HG02884 (cell line): ENCODE measurements around the gene UBR3.
"Not testable (repeated sequence)": the region's sequence is repeated elsewhere in the genome, so short reads cannot be mapped to it uniquely, and the experiment has no call there.

Experiments
- ATAC-seq: cut with Tn5 transposase; IDR thresholded peaks from one replicate; pipeline ENCODE4 v1.9.1; 2021; ENCODE audit warnings: mild to moderate bottlenecking, moderate library complexity; ENCODE audit not compliant: unreplicated experiment

UBR3 gene

DNA sequence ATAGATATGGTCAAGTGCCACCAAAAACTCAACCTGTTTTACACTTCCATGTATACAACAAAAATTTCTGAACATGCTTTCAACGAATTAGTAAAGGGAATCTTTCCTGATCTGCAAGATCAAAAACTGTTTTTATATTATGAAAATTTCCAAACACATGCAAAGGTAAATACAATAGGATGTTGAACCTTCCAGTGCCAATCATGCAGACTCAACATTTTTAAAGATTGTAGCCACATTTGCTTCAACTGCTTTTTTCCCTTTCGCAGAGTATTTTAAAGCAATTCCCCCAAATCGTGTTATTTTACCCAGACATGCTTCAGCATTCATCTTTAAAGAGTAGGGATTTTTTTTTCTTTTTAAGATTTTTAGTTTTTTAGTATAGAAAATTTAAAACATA is 40.3 kb downstream of the UBR3 start:
- no peak for ATAC-seq

DNA sequence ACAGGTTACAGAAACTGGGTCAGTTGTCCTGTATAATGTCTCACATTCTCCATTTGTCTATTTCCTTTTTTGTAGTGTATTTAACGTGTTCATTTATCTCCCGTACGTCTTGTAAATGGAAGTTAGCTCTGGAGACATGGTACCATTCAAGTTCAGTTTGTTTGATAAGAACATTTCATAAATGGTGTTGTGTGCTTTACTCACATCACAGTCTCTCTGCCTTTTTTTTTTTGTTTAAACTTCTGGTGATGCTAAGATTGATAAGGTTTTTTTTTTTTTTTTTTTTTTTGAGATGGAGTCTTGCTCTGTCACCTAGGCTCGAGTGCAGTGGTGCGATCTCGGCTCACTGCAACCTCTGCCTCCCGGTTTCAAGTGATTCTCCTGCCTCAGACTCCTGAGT is 41.7 kb downstream of the UBR3 start:
- no peak for ATAC-seq

DNA sequence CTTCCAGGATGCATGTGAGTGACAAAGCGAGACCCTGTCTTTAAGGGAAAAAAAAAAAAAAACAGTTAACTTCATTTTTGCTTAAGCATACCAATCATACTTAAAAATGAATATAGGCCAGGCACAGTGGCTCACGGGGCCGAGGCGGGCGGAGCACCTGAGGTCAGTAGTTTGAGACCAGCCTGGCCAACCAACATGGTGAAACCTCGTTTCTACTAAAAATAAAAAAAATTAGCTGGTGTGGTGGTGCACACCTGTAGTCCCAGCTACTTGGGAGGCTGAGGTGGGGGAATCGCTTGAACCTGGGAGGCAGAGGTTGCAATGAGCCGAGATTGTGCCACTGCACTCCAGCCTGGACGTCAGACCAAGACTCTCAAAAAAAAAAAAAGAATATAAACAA is 44.1 kb downstream of the UBR3 start:
- not testable (repeated sequence) for ATAC-seq

DNA sequence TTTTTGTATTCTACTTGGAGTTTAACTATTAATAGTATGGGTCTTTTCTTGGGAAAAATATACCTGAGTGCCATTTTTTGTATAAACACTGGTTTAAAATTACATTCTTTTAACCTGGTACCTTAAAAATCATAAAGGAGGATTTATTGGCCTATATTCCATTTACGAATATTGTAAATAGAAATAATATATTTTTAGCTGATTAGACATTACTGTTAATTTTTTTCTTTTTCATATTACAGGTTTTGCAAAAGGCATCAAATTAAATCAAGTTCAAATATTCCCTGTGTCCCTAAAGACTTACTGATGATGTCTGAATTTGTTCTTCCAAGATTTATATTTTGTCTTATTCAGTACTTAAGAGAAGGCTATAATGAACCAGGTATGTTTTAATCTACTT is 44.7 kb downstream of the UBR3 start:
- no peak for ATAC-seq

DNA sequence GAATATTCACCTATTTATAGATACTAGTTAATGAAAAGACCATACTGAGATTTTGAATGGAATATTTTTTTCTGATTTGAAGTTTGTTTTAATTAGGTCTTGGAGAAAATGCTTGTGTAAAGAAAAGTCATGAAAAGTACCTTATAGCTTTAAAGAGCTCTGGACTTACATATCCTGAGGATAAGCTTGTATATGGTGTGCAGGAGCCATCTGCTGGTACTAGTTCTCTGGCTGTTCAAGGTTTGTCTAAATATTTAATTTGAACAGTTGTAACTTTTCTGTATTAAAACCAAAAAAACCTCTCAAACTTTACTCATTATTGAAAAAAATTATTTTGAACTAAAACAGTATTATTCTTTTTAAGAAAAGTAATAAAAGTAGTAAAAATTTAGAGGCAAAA is 50.1 kb downstream of the UBR3 start:
- ATAC-seq, result no peak

DNA sequence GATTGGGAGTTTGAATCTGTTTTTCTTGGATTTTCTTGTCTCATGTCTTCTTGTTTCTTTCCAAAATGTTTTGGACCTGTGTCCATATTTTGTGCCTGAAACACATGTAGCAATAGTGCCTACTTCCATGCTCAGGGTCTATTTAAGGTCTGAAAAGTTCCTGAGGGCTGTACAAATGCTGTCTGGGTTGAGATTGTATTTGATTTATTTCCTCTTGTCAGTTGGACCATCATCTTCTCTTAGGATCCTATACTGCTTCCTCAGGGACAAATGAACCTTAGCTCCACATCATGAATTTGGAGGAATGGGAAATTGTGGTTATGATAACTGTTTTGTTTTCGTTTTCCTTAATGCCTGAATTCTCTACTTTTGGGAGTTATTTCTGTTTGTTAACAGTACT is 59.9 kb downstream of the UBR3 start:
- ATAC-seq, result no peak

DNA sequence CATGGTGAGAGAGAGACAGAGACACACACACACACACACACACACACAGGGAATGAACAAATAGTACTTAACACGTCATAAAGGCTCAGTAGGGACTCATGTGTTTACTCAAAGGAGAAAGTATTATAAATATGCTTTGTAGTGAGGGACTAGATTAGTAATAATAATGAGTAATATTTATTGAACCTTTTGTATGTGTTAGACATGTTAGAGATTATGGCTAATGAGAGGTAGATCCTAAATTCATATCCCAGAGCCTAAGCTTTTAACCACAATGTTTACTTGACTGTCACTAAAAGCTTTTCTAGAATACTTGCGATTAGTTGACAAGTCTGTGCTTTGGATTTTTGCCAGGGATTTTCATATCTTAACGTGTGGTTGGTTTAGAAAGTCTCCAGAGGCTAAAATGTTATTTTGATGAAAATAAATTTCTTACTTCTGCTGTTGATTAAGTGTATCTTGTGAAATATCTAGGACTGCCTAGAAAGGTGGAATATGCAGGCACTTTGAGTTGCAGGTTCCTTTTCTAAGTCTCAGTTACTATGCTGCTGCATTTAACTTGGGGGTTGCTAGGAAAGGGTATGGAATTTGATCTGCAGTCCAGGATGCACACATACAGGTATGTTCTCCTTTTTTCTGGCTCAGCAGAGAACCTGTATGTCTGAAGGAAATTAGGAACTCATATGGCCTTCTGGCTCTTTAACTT is 64.5 kb downstream of the UBR3 start:
- no peak for ATAC-seq

DNA sequence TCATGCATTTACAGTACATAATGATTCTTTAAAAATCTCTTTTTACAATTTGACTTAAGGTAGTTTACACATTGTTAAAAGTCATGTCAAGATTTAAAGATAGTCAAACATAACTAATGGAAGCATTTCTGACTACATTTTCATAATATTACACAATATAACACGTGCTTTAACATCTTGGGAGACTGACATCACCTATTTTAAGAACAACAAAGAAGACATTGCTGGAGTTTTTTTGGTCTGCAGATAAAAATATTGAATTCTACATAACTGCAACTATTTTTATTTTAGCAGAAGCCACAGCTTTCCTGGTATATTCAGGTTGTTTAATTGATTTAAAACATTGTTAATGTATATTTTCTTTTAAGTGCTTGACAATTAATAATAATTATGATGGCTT is 65.7 kb downstream of the UBR3 start:
- no peak for ATAC-seq

DNA sequence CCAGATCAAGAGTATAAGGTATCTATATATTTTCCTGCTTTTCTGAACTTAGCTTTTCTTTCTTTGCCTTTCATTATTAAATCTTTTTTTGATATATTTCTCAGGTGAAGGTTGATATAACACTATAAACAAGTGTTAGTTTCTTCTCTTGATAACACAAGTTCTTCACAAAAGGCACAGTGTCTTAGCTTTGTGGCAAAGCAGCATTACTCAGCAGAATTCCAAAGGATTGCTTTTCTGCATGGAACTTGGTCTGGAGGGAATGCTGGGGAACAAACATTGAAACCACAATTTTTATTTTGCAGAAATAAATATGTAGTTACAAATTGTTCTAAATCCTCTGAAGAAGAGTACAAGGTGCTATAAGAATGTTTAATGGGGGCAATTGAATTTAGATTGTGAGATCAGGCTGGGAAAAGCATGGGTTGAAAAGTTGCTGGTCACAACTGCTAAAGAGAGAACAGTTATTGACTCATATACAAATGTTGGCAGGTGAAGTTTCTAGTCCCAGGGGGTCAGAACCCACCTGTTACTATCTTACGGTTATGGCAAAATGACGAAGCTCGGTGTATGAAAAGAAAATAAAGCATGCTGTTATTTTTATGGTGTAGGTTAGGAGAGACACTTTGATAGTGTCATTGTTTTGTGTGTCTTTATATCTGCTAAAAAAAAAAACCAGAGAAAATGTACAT is 68.2 kb downstream of the UBR3 start:
- no peak for ATAC-seq

DNA sequence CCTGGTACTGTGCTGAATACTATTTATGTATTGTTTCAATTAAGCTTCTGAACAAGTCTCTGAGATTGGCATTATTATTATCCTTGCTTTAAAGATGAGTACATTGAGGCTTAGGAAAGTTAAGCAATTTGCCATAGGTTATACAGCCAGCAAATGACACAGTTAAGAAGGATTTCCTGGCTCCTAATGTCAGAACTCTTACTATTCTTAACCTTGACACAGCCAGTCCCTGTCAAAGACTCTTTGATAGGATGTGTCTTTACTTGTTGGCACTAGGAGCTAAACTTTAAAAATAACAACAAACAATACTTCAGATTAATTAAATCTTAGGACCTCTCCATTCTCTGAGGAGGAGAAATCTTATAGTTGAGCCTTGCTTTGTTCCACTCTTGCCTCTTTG is 70.6 kb downstream of the UBR3 start:
- ATAC-seq, result no peak

DNA sequence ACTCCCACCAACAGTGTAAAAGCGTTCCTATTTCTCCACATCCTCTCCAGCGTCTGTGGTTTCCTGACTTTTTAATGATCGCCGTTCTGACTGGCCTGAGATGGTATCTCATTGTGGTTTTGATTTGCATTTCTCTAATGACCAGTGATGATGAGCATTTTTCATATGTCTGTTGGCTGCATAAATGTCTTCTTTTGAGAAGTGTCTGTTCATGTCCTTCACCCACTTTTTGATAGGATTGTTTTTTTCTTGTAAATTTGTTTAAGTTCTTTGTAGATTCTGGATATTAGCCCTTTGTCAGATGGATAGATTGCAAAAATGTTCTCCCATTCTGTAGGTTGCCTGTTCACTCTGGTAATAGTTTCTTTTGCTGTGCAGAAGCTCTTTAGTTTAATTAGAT is 72.8 kb downstream of the UBR3 start:
- not testable (repeated sequence) for ATAC-seq

DNA sequence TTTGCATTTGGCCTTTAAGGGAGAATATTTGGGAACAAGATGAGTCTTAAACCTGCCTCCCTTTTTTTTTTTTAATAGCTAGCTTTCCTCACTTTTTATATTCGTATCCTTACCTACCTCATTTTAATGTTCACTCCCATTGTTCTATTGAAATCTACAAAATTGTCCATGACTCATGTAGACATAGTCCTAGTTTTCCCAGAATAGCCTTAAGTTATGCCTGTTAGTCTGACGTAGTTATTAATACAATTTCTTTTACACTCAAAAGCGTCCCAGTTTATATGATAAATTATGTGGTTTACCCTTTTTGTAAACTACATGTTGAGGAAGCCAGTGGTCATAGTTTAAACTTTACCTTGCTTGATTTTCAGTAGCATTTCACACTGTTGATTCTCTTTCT is 73.4 kb downstream of the UBR3 start:
- ATAC-seq, result no peak

DNA sequence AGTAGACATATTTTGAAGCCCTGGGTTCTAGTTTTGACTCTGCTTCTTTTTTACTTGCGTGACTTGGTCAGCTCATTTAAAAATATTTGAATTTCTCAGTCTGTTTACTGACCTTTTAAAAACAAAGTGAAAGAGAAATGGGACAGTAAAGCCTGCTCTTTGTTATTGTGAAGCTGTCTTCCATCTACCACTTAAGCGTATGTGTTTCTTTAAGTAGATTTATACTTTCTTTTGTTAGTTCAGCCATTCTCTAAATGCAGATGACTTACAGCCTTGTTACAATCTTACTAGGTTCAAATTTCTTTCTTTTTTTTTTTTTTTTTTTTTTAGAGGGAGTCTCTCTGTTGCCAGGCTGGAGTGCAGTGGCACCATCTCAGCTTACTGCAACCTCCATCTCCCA is 79.5 kb downstream of the UBR3 start:
- ATAC-seq, result no peak

DNA sequence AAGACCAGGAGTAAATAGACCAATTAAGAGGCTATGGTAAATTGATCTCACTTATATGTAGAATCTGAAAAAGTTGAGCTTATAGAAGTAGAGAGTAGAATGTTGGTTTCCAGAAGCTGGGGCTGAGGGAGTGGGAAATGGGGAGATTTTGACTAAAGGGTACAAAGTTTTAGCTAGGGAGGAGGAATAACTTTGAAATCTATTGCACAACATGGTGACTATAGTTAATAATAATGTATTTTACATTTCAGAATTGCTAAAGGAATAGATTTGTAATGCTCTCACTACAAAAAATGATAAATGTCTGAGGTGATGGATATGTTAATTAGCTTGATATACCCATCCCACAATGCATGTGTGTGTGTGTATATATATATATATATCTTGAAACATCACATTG is 82.1 kb downstream of the UBR3 start:
- no peak for ATAC-seq

DNA sequence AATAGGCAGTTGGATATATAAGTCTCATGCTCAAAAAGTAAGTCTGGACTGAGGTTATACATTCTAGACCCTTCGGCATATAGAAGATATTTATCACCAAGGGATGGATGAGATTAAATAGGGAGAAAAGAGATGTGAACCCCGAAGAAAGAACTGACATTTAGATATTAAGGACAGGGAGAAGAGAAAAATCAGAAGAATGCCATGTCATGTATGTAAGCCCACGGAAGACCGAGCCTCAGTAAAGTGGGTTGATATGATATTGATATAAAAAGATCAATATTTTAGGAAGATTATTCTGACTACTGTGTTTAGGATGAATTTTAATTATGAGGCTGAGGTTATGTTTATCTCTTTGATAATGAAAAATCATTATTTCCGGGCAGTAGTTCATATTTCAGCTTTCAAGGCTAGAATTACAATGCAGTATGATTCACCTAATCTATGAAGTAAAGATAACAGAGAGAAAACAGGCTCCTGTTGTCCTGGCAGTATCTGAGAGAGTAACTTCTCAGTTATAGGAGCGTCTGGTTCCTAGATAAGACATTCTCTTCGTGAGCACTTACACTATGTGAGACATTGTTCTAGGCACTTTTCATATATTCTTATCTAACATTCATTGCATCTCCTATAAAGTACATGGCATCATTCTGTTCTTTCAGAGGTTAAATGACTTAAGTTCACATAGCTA is 83.0 kb downstream of the UBR3 start:
- no peak for ATAC-seq

DNA sequence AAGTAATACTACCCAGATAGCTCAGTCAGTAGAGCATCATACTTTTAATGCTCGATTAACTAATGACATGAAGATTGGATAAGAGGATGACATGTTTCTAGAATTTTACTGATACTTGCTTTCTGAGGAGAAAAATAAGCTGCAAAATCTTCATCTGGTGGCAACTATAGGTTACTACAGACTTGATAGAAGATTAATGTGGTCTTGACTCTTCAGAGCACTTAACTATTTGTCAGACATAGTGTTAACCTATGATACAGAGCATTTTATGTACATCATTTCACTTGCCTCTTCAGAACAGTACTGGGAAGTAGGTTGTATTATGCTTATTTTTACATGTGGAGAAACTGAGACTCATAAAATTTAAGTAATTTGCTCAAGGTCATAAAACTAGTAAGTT is 83.9 kb downstream of the UBR3 start:
- no peak for ATAC-seq

DNA sequence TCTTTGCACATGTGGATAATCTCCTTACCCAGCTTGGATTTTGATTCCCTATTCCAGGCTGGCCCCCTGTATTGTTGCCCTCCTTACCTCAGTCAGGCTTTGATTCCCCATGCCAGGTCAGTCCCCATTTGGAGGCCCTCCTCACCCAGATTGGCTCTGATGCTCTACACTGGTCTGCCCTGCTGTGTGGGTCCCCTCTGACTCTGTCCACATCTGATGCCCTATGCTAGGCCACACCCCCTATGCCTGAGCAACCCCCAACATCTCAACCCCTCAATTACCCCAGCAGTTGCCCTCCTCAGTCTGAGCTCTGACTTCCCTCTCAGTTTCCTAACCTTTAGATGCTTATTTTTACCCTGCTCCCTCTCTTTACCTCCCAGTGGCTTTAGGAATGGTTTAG is 89.4 kb downstream of the UBR3 start:
- no peak for ATAC-seq

DNA sequence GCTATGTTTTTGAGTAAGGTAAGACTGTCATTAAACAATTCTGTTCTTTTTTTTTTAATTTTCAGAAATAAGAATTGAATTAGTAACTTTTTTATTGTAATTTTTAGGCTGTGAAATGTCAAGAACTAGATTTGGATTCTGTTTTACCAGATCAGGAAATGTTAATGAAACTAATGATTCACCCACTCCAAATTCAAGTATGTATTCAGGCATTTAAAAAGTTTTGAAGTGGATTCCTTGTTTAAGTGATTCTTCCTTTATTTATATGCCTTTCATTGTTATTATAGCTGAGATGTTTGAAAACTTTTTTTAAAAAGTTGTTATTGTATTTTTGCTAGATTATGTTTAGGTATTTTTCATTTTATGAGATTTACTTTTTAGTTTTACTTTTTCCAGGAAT is 96.7 kb downstream of the UBR3 start:
- no peak for ATAC-seq

DNA sequence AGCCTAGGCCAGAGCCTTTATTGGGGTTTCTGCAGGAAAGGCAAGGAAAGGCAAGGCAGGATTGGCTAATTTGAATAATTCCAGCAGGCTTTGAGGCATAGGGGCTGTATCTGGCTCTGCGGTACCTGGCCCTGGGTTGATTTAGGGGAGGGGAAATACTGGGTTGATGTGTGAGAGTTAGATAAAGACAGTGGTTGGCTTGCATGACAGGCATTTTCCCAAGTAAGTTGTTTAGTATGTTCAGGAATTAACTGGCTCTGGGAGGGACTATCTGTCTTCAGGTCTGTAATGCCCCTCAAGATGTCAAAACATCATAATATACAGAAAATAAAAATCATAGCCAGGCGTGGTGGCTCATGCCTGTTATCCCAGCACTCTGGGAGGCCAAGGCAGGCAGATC is 98.7 kb downstream of the UBR3 start:
- no peak for ATAC-seq

DNA sequence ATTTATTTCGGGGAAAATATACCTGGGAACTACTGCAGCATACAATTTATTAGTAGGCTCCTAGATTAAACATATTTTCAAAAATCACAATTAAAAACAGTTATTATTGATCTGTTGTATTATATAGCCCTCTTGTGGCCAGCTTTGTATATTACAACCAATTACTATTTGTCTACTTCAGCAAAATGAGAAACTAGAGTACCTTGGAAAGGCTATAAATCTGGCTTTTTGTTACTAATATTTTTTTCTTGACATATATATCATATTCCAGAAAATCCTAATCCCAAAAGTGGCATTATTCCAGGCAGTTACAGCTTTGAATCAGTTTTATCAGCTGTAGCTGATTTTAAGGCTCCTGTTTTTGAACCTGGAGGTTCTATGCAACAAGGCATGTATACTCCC is 101.2 kb downstream of the UBR3 start:
- no peak for ATAC-seq

DNA sequence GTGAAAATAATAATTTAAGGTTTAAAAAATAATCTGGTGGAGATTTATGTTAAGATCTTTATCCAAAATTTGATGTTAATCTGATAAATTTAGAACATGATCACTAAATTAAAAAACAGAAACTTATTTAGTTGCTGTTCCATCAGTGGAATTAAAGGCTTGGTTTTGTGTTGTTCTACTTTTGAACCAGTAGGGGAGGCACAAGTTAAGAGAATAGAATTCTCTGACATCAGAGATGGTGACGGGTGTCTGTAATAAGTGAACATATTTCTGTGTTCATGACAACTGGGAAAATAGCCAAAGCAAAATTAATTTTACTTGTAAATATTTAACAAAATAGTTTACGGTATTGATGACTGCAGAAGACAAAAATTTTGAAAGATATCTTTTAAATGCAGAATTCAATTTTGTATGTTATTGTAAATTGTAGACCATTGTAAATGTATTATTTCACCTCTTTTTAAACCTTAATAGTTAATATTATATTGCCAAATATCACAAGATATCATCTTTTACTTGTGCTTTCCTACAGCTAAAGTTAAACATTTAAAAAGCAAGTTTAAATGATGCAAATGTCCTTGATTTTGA is 106.0 kb downstream of the UBR3 start:
- ATAC-seq, result peak; percentile 60

DNA sequence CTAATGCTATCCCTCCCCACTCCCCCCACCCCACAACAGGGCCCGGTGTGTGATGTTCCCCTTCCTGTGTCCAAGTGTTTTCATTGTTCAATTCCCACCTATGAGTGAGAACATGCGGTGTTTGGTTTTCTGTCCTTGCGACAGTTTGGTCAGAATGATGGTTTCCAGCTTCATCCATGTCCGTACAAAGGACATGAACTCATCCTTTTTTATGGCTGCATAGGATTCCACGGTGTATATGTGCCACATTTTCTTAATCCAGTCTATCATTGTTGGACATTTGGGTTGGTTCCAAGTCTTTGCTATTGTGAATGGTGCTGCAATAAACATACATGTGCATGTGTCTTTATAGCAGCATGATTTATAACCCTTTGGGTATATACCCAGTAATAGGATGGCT is 109.4 kb downstream of the UBR3 start:
- ATAC-seq, result not testable (repeated sequence)
